ENCODE results near the gene USP24. TPM values are rescaled to one million over a fixed set of nuclear protein-coding genes. Genes with fewer than 3 reads are reported as not detected.

USP24 gene
- polyA plus RNA-seq, 1 experiment, result 20.9 TPM

DNA sequence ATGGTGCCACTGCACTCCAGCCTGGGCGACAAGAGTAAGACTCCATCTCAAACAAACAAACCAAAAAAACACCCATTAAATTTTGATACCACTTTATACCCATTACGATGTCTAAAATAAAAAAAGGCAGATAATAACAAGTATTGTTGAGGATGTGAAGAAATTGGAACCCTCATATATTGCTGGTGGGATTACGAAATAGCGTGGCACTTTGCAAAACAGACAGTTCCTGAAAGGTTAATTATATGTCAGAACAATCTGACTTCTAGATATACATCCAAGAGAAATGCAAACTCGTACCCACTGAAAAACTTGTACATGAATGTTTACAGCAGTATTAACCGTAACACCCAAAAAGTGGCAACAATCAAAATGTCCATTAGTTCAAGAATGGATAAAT, 70.3 kb downstream of the USP24 start:
- CTCF ChIA-PET, result interaction anchor here (6.8 kb wide), 1 partner anchor 135 kb away, joined by 84 read pairs; no protein-coding TSS in a partner anchor
- no peak for DNase-seq (ENCODE audit: low read depth, low spot score)
- Histone ChIP-seq H3K4me3 (ENCODE audit: low read depth, low read length) (no peak overlapping the region), H3K27me3 (ENCODE audit: control insufficient read depth, insufficient read depth, low read length) (no peaks in the 10 kb centered on the region), H3K9me3 (ENCODE audit: control insufficient read depth, insufficient read depth, low read length) (no peaks in the 10 kb centered on the region), H3K27ac (ENCODE audit: low read depth, low read length) (no peak overlapping the region)
- POLR2A ChIA-PET, result no interaction called here
- TF ChIP-seq, protein P1, sequence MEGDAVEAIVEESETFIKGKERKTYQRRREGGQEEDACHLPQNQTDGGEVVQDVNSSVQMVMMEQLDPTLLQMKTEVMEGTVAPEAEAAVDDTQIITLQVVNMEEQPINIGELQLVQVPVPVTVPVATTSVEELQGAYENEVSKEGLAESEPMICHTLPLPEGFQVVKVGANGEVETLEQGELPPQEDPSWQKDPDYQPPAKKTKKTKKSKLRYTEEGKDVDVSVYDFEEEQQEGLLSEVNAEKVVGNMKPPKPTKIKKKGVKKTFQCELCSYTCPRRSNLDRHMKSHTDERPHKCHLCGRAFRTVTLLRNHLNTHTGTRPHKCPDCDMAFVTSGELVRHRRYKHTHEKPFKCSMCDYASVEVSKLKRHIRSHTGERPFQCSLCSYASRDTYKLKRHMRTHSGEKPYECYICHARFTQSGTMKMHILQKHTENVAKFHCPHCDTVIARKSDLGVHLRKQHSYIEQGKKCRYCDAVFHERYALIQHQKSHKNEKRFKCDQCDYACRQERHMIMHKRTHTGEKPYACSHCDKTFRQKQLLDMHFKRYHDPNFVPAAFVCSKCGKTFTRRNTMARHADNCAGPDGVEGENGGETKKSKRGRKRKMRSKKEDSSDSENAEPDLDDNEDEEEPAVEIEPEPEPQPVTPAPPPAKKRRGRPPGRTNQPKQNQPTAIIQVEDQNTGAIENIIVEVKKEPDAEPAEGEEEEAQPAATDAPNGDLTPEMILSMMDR (IDR thresholded peaks at IDR 0.05; ENCODE audit: low read depth, low read length), result no peak

DNA sequence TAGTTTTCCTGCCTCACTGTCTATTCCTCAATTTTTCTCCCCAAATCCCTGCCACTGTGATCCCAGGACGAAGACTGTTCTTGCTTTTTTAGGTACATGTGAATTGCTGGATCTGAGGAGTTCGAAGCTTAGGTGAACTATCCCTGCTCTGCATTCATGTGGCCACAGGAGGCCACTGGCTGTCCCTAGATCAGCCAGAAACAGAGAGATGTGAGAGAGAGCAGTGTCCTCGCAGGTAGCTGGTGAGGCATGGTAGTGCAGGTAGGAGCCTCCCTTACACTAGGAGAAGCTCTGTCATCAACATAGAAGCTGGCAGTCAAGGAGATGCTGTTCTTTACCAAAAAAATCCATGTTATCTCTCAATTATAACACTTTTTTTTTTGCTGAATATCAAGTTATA, 71.5 kb downstream of the USP24 start:
- H3K27me3 ChIP-seq (ENCODE audit: control insufficient read depth, insufficient read depth, low read length), result no peaks in the 10 kb centered on the region
- POLR2A ChIA-PET, result no interaction called here
- no peak overlapping the region for H3K4me3 ChIP-seq (ENCODE audit: low read depth, low read length)
- no peak overlapping the region for H3K27ac ChIP-seq (ENCODE audit: low read depth, low read length)
- no peak for DNase-seq (ENCODE audit: low read depth, low spot score)
- TF ChIP-seq, protein P1 (IDR thresholded peaks at IDR 0.05; ENCODE audit: low read depth, low read length), result no peak
- CTCF ChIA-PET, result interaction anchor here (0.9 to 6.8 kb wide), 4 partner anchors 72 to 1441 kb away, joined by 3 to 84 read pairs (median 3); no protein-coding TSS in a partner anchor
- no peaks in the 10 kb centered on the region for H3K9me3 ChIP-seq (ENCODE audit: control insufficient read depth, insufficient read depth, low read length)

DNA sequence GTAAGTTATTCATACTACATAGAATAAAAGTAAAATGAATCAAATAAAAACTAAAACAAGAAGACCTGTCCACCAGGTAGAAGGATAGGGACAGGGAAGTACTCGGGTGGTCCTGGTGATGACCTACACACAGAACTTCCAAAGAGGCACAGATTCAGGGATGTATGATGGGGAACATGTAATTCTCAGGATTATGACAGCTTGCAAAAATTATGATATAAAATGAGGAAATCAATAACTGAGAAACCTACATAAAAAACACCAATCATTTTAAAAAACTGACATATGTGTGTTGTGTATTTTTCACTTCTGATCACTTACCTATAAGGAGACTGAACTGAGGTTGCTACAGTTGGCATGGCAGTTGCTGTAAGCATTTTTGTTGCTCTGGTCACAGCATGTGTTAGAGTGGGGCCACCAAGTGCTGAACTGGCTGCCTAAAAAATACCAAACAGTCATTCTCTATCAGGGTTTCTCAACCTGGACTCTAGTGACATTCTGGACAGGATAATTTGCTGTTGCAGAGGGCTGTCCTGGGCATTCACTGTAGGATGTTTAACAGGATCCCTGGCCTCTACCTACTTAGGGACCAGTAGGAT, 73.8 kb downstream of the USP24 start:
- no peaks in the 10 kb centered on the region for H3K27me3 ChIP-seq (ENCODE audit: control insufficient read depth, insufficient read depth, low read length)
- ChIA-PET POLR2A (no interaction called here), CTCF (interaction anchor here (0.6 to 6.8 kb wide), 7 partner anchors 13 to 514 kb away, joined by 3 to 84 read pairs (median 5); no protein-coding TSS in a partner anchor)
- H3K9me3 ChIP-seq (ENCODE audit: control insufficient read depth, insufficient read depth, low read length), result no peaks in the 10 kb centered on the region
- TF ChIP-seq, protein P1 (IDR thresholded peaks at IDR 0.05; ENCODE audit: low read depth, low read length), result no peak
- H3K4me3 ChIP-seq (ENCODE audit: low read depth, low read length), result no peak overlapping the region
- H3K27ac ChIP-seq (ENCODE audit: low read depth, low read length), result no peak overlapping the region
- no peak for DNase-seq (ENCODE audit: low read depth, low spot score)

DNA sequence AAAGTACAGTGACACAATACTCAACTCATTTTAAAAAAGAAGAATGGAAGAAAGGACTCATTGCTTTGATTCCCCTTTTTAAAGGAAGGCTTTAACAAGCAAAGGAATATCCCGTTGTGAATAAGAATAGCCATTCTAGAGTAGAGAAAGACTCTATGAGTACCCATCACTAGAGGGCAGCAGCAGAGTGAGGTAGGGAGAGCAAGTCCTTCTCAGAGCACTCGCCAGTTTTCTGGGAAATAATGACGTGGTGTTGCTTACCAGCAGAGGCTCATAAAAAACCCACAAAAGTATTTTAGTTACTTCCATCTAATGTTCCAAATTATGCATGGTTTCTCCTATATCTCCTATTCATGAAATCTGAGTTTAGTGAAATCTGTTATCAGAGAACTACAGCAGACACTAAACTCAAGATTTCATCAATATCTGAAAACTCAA, 74.6 kb downstream of the USP24 start:
- H3K9me3 ChIP-seq (ENCODE audit: control insufficient read depth, insufficient read depth, low read length), result no peaks in the 10 kb centered on the region
- H3K27ac ChIP-seq (ENCODE audit: low read depth, low read length), result no peak overlapping the region
- H3K4me3 ChIP-seq (ENCODE audit: low read depth, low read length), result no peak overlapping the region
- TF ChIP-seq, protein P1 (IDR thresholded peaks at IDR 0.05; ENCODE audit: low read depth, low read length), result peak; percentile 96
- POLR2A ChIA-PET, result no interaction called here
- peak; percentile 72 for DNase-seq (ENCODE audit: low read depth, low spot score)
- CTCF ChIA-PET, result interaction anchor here (0.6 to 6.8 kb wide), 19 partner anchors 8 to 1444 kb away, joined by 3 to 84 read pairs (median 5); no protein-coding TSS in a partner anchor
- H3K27me3 ChIP-seq (ENCODE audit: control insufficient read depth, insufficient read depth, low read length), result no peaks in the 10 kb centered on the region

DNA sequence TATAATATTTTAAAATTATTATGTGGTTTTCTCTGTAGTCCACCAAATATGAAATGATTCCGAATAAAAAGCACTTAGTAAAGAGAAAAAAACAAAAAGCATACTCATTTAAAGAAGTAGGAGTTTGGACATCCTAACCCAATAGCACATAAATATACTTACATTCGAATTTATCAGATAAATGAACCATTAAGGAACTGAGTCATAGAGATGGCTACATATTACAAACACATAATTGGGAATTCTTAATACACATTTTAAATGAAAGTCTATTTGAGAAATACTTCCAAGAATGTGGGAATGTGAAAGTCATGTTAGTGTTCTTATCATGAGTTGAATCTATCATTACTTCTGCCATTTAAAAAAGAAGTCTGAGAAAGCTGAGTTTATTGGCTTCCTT, 75.0 kb downstream of the USP24 start:
- Histone ChIP-seq H3K4me3 (ENCODE audit: low read depth, low read length) (no peak overlapping the region), H3K27ac (ENCODE audit: low read depth, low read length) (no peak overlapping the region), H3K27me3 (ENCODE audit: control insufficient read depth, insufficient read depth, low read length) (no peaks in the 10 kb centered on the region), H3K9me3 (ENCODE audit: control insufficient read depth, insufficient read depth, low read length) (no peaks in the 10 kb centered on the region)
- ChIA-PET CTCF (interaction anchor here (0.6 to 6.8 kb wide), 19 partner anchors 8 to 1445 kb away, joined by 3 to 84 read pairs (median 5); no protein-coding TSS in a partner anchor), POLR2A (no interaction called here)
- TF ChIP-seq, protein P1 (IDR thresholded peaks at IDR 0.05; ENCODE audit: low read depth, low read length), result no peak
- DNase-seq (ENCODE audit: low read depth, low spot score), result no peak
